Measurements from ENCODE around the gene KCNIP1.

- TF ChIP-seq, protein P1, sequence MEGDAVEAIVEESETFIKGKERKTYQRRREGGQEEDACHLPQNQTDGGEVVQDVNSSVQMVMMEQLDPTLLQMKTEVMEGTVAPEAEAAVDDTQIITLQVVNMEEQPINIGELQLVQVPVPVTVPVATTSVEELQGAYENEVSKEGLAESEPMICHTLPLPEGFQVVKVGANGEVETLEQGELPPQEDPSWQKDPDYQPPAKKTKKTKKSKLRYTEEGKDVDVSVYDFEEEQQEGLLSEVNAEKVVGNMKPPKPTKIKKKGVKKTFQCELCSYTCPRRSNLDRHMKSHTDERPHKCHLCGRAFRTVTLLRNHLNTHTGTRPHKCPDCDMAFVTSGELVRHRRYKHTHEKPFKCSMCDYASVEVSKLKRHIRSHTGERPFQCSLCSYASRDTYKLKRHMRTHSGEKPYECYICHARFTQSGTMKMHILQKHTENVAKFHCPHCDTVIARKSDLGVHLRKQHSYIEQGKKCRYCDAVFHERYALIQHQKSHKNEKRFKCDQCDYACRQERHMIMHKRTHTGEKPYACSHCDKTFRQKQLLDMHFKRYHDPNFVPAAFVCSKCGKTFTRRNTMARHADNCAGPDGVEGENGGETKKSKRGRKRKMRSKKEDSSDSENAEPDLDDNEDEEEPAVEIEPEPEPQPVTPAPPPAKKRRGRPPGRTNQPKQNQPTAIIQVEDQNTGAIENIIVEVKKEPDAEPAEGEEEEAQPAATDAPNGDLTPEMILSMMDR (IDR thresholded peaks at IDR 0.05 in 8 of 11, conservative IDR thresholded peaks at IDR 0.05 in 3 of 11): no peak
- no peak for TF ChIP-seq POLR2AphosphoS5 (IDR thresholded peaks at IDR 0.05)
These were observed 242.5 kb downstream of the KCNIP1 start for GRCh38 chr5:170746075-170746960.
